Right lobe of liver (tissue), 6 donors: Measurements from ENCODE around the gene CUTC. TPM values are rescaled to one million over a fixed set of nuclear protein-coding genes. Genes with fewer than 3 reads are reported as not detected.

Experiments used
- ATAC-seq, 4 donors: fragments of 200-7000 bp; cut with Tn5 transposase; one replicate each; pipeline ENCODE4 v1.9.1; 2020; ENCODE audit warnings: mild to moderate bottlenecking in 4 of 4, moderate library complexity in 4 of 4
- DNase-seq, 3 donors: peaks; one replicate each; pipeline ENCODE4 v3.0.0-alpha.2; 2020
- H3K27ac ChIP-seq, 3 donors: fragments of 200-600 bp; one replicate each; pipeline ENCODE4 v1.8.0; 2022
- H3K27me3 ChIP-seq, 2 donors: fragments of 200-600 bp; one replicate each; pipeline ENCODE4 v1.8.0; 2022
- H3K36me3 ChIP-seq, 4 donors: fragments of 200-600 bp; sonication (generic) in 1 of 4; one replicate each; pipeline versions ENCODE4 v1.5.1 to v1.8.0; 2017 to 2022; ENCODE audit warnings: control low read depth in 1 of 4
- H3K4me1 ChIP-seq, 4 donors: fragments of 200-600 bp; sonication (generic) in 1 of 4; one replicate each; pipeline versions ENCODE4 v1.5.1 to v1.8.0; 2017 to 2022; ENCODE audit warnings: control low read depth in 1 of 4
- H3K4me3 ChIP-seq, 3 donors: fragments of 200-600 bp; one replicate each; pipeline ENCODE4 v1.8.0; 2022
- H3K9me3 ChIP-seq, 4 donors: fragments of 200-600 bp; sonication (generic) in 1 of 4; one replicate each; pipeline versions ENCODE4 v1.5.1 to v1.8.0; 2017 to 2022; ENCODE audit warnings: control low read depth in 1 of 4
- CTCF ChIP-seq, 4 donors: fragments of 200-600 bp in 3 of 4; fragments of 450-650 bp in 1 of 4; IDR thresholded peaks; one replicate each; pipeline versions ENCODE4 v1.5.1 to v1.8.0; 2016 to 2022; ENCODE audit warnings: antibody characterized with exemption in 4 of 4, mild to moderate bottlenecking in 2 of 4
- POLR2A ChIP-seq: fragments of 450-650 bp; IDR thresholded peaks from one replicate; pipeline ENCODE4 v1.6.1; 2017; ENCODE audit warnings: antibody characterized with exemption, mild to moderate bottlenecking
- WGBS: methylation state at CpG from one replicate; pipeline ENCODE4 v1.1.6; 2018; ENCODE audit warnings: low coverage, low lambda C conversion rate; ENCODE audit not compliant: insufficient coverage; ENCODE audit errors: missing lambda C conversion rate; 5-methylcytosine and 5-hydroxymethylcytosine counted together
- intact Hi-C, 2 donors: fragments of 100-400 bp; cut with DNase I; formaldehyde crosslinking; loops; one replicate each; pipeline versions ENCODE4 v1.11.2 to v1.14.1; 2022
- total RNA-seq, 6 experiments: library from RNA; depleted of rRNA in 2 of 6; stranded (reverse); fragments of >200 nt in 2 of 6; fragmentation: NEBNext Ultra II Directional in 3 of 6; extraction: Animal tissue kit (Norgen Biotek cat#: 25700) in 3 of 6; gene quantifications; one replicate each; pipeline versions ENCODE4 v1.1.0 to v1.2.4, GENCODE V29; 2016 to 2023
- donor health status: DM: no; HTN: yes; CAD: no.
- donor health status: DM: no; HTN: no; CAD: no.
- donor health status: DM: no; HTN: no; CAD: no.
- donor health status: DM: no; HTN: yes; CAD: no.
- donor health status: DM: no; HTN: yes; CAD: no.

CUTC gene
- total RNA-seq, 6 experiments from 2014 or later = 10.2 to 22.8 (median 15.8) TPM

- H3K27ac ChIP-seq = no peak overlapping the region
These were observed 23.5 kb upstream of the CUTC start for GRCh38 chr10:99708428-99709012.

GRCh38 chr10:99709480-99710229 lies 22.4 kb upstream of the CUTC start:
- no peak overlapping the region for H3K4me3 ChIP-seq
- TF ChIP-seq CTCF (IDR thresholded peaks at IDR 0.05) (no peak), POLR2A (no peak)
- H3K27me3 ChIP-seq = no peaks in the 10 kb centered on the region
- H3K27ac ChIP-seq = no peak overlapping the region
- 65% methylated on average over 4 of the region's 4 CpGs for WGBS
- ATAC-seq (no peak), DNase-seq (no peak)
- peaks cover 0 to 33% (median 12%) of the 10 kb centered on the region in 4 donors for H3K36me3 ChIP-seq
- no peaks in the 10 kb centered on the region for H3K9me3 ChIP-seq
- intact Hi-C loops = loop anchor here in 1 of 2 donors (10.0 kb wide), 1 partner anchor 85 kb away; the partner anchor contains the start of gene SLC25A28
- no peaks in the 10 kb centered on the region for H3K4me1 ChIP-seq

More at GRCh38 chr10:99708428-99709012, 23.5 kb upstream of the CUTC start:
- TF ChIP-seq CTCF (IDR thresholded peaks at IDR 0.05) = no peak
- TF ChIP-seq POLR2A = no peak
- ATAC-seq (no peak), DNase-seq (no peak)
- WGBS = 90% methylated on average over 1 of the region's 1 CpG
- intact Hi-C loops = no loop called here
- peaks cover 0 to 37% (median 16%) of the 10 kb centered on the region in 4 donors for H3K36me3 ChIP-seq
- no peak overlapping the region for H3K4me3 ChIP-seq
- H3K9me3 ChIP-seq = no peaks in the 10 kb centered on the region
- H3K27me3 ChIP-seq = no peaks in the 10 kb centered on the region
- H3K4me1 ChIP-seq = no peaks in the 10 kb centered on the region

- Histone ChIP-seq H3K27me3 (no peaks in the 10 kb centered on the region), H3K27ac (no peak overlapping the region), H3K4me3 (no peak overlapping the region), H3K4me1 (no peaks in the 10 kb centered on the region), H3K36me3 (peaks cover 0 to 45% (median 11%) of the 10 kb centered on the region in 4 donors), H3K9me3 (no peaks in the 10 kb centered on the region)
- ATAC-seq (peak; percentile 77 to 91 (median 85)), DNase-seq (no peak)
- intact Hi-C loops = loop anchor here in 1 of 2 donors (10.0 kb wide), 1 partner anchor 86 kb away; the partner anchor contains the start of gene SLC25A28
- TF ChIP-seq CTCF (IDR thresholded peaks at IDR 0.05) (peak; percentile 50 to 68 (median 54)), POLR2A (no peak)
These were observed 20.8 kb upstream of the CUTC start for GRCh38 chr10:99711129-99711719.

GRCh38 chr10:99714446-99714845 lies 17.6 kb upstream of the CUTC start:
- intact Hi-C loops = loop anchor here in 1 of 2 donors (10.0 kb wide), 1 partner anchor 90 kb away; the partner anchor contains the start of gene SLC25A28
- Histone ChIP-seq H3K4me3 (no peak overlapping the region), H3K27me3 (no peaks in the 10 kb centered on the region), H3K9me3 (no peaks in the 10 kb centered on the region), H3K27ac (no peak overlapping the region), H3K36me3 (peaks cover 0 to 65% (median 18%) of the 10 kb centered on the region in 4 donors), H3K4me1 (no peaks in the 10 kb centered on the region)
- DNase-seq (no peak), ATAC-seq (no peak)
- WGBS = 84% methylated on average over 5 of the region's 5 CpGs
- TF ChIP-seq POLR2A (no peak), CTCF (IDR thresholded peaks at IDR 0.05) (no peak)
